ENCODE results near the gene TUBB2B.
A peak's percentile ranks its signal among the peaks of the same experiment; 100 is the strongest.

Gene TUBB2B

DNA sequence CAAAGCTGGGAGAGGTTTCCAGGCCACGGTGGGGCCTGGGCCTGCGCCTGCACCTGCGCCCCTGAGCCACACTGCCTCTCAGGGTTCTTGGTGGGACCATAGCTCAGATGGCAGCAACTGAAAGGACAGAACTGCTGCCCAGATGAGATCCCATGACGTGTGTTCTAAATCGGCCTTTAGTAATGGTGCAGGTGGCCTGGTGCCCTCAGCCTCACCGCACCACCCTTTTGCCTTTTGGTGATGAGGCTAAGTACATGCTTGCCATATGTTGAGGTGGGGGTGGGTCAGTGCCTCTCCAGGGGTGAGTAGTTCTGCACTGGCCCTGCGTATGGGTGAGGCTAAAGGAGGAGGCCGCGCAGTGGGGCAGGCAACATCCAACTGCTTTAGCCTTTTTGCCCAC lies 38.7 kb upstream of the TUBB2B start:
- TF ChIP-seq POLR2AphosphoS5 (IDR thresholded peaks at IDR 0.05; ENCODE audit: low read depth, low read length) = no peak
- no peak for TF ChIP-seq TAF1 (IDR thresholded peaks at IDR 0.05; ENCODE audit: borderline replicate concordance, low read depth, low read length)
- no peak for TF ChIP-seq POLR2A (IDR thresholded peaks at IDR 0.05; ENCODE audit: low read depth, low read length)
- no peak for FAIRE-seq
- no peak for DNase-seq (ENCODE audit: insufficient read length)

DNA sequence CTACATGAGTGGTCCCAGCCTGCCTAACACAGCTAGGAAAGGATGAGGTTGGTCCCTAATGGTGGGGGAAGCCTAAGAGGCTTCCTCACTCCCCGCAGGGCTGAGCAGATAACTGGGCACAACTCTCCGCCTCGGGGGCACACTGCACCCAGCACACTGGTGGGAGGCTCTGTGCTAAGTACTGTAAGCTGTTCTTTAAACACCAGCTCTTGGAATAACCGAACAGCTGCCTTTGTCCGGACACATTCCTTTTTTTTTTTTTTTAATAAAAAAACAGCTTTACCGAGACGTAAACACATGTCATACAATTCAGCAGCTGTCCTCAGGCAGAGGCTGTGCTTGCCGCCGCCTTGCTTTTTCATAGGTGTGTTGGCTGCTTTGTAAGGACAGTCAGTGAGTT lies 38.2 kb upstream of the TUBB2B start:
- FAIRE-seq (no peak), DNase-seq (ENCODE audit: insufficient read length) (no peak)
- TF ChIP-seq POLR2AphosphoS5 (IDR thresholded peaks at IDR 0.05; ENCODE audit: low read depth, low read length) (0 out of 2 replicates have a peak, but pooled peaks have one; percentile 22), POLR2A (IDR thresholded peaks at IDR 0.05; ENCODE audit: low read depth, low read length) (no peak), TAF1 (IDR thresholded peaks at IDR 0.05; ENCODE audit: borderline replicate concordance, low read depth, low read length) (no peak)

DNA sequence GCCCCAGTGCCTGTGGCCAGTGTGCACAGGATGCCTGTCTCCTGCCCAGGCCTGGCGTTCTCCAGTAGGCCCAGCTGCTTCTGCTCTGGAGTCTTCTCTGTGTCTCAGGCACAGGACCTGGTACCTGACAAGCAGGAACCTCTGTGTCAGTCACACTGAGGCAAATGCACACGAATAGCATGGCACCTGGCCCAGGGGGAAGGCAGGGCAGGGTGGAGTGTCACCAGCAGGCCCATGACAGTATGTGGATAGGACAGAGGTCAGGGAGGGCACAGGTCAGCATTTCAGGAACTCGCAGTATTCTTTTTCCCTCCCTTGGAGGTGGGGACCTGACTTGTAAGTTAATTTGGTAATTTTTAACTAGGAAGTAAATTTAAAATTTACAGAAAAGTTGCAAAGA lies 36.9 kb upstream of the TUBB2B start:
- FAIRE-seq (no peak), DNase-seq (ENCODE audit: insufficient read length) (no peak)
- no peak for TF ChIP-seq POLR2AphosphoS5 (IDR thresholded peaks at IDR 0.05; ENCODE audit: low read depth, low read length)
- no peak for TF ChIP-seq POLR2A (IDR thresholded peaks at IDR 0.05; ENCODE audit: low read depth, low read length)
- TF ChIP-seq TAF1 (IDR thresholded peaks at IDR 0.05; ENCODE audit: borderline replicate concordance, low read depth, low read length) = no peak

DNA sequence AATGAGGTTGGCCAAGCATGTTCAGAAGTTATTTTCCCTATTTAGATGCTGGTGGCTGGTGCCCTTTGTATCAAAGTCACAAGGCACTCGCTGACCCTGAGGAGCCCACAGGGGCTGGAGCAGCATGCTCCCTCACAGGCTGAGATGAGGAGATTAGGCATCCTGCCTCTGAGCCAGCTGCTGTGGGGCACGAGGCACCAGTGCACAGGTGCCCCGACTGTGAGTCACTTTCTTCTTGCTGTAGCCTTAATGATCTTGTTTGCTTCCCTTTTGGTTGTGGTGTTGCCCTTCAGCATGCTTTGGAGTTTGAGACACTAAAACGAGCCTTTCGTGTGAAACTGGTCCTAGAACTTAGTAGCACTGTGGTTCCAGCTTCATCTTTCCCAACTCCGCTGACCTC lies 35.6 kb upstream of the TUBB2B start:
- DNase-seq (ENCODE audit: insufficient read length) = no peak
- TF ChIP-seq POLR2AphosphoS5 (IDR thresholded peaks at IDR 0.05; ENCODE audit: low read depth, low read length) = no peak
- no peak for TF ChIP-seq POLR2A (IDR thresholded peaks at IDR 0.05; ENCODE audit: low read depth, low read length)
- TF ChIP-seq TAF1 (IDR thresholded peaks at IDR 0.05; ENCODE audit: borderline replicate concordance, low read depth, low read length) = no peak
- no peak for FAIRE-seq

DNA sequence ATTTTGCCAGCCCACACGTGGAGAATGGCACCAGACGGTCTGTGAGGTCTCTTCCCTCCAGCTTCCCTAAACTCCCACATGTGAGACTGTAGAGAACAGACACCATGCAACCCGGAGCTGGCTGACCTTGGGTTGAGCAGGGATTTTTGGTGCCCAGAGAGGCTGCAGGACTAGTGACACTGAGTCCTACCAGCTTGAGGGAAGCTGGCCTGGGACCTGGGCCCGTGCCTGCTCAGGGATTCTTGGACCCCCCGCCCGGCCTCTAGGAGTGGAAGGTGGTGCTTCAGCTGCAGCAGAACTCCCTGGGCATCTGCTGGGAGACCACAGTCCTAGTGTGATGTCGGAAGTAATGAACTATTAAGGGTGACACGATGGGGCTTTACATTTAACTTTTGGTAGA lies 34.5 kb upstream of the TUBB2B start:
- FAIRE-seq = no peak
- DNase-seq (ENCODE audit: insufficient read length) = no peak
- TF ChIP-seq TAF1 (IDR thresholded peaks at IDR 0.05; ENCODE audit: borderline replicate concordance, low read depth, low read length) = no peak
- TF ChIP-seq POLR2AphosphoS5 (IDR thresholded peaks at IDR 0.05; ENCODE audit: low read depth, low read length) = no peak
- no peak for TF ChIP-seq POLR2A (IDR thresholded peaks at IDR 0.05; ENCODE audit: low read depth, low read length)

DNA sequence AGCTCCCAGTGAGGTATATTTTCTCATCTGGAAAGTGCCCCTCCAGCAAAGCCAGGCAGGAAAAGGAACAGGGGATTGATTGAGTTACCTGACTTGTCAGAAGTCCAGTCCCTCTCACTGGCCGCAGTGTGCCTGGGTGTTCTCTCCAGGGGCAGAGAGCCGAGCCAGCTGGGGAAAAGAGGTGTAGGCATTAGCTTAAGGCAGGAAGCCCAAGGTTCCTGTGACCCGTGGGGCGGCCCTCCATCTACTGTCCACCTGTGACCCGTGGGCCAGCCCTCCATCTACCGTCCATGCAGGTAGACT lies 34.0 kb upstream of the TUBB2B start:
- TF ChIP-seq TAF1 (IDR thresholded peaks at IDR 0.05; ENCODE audit: borderline replicate concordance, low read depth, low read length) (no peak), POLR2AphosphoS5 (IDR thresholded peaks at IDR 0.05; ENCODE audit: low read depth, low read length) (no peak), POLR2A (IDR thresholded peaks at IDR 0.05; ENCODE audit: low read depth, low read length) (no peak)
- no peak for FAIRE-seq

DNA sequence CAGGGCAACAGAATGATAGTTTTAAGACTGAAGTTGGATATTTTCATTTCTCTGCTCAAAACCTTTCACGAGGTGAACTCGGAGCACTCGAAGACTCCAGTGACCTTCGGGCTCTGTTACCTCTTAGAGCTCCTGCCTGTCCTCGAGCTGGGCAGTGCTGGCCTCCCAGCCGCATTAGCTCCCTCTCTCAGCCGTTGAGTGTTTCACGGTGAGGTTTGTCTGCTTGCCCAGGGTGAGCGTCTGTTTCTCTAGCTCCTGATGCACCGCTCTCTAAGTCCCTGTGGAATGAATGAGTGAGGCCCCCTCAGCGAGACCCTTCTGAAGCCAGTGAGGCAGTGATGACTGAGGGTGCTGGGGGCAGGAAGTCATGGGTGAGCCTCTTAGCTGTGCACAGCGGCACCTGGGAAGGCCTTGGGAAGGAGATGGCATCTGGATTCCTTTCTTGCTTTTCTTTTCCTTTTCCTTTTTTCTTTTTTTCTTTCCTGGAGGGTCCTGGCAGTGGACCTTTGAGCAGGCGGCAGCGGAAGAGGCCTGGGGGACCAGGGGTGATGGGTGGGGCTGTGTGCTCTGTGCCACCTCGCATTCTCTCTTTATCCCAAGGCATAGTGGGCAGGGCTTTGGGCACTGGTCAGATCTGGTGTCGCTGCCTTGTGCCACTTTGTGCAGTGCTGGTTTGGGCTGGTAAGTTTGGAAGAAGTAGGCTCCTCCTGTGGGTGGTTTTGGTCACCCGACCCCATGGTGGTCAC lies 33.5 kb upstream of the TUBB2B start:
- no peak for FAIRE-seq
- DNase-seq (ENCODE audit: insufficient read length) = no peak
- TF ChIP-seq POLR2A (IDR thresholded peaks at IDR 0.05; ENCODE audit: low read depth, low read length) = no peak
- no peak for TF ChIP-seq TAF1 (IDR thresholded peaks at IDR 0.05; ENCODE audit: borderline replicate concordance, low read depth, low read length)
- TF ChIP-seq POLR2AphosphoS5 (IDR thresholded peaks at IDR 0.05; ENCODE audit: low read depth, low read length) = no peak

More for the DNA sequence above, 34.0 kb upstream of the TUBB2B start:
- no peak for DNase-seq (ENCODE audit: insufficient read length)

DNA sequence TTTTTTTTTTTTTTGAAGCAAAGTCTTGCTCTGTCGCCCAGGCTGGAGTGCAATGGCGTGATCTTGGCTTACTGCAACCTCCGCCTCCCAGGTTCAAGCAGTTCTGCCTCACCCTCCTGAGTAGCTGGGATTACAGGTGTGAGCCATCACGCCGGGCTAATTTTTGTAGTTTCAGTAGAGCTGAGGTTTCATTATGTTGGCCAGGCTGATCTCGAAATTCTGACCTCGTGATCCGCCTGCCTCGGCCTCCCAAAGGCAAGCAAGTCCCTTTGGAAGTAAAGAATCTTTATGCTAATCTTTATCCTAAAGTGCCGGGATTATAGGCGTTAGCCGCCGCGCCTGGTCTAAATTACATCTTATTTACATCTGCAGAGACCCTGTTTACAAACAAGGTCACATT lies 32.8 kb upstream of the TUBB2B start:
- FAIRE-seq (no peak), DNase-seq (ENCODE audit: insufficient read length) (no peak)
- no peak for TF ChIP-seq POLR2A (IDR thresholded peaks at IDR 0.05; ENCODE audit: low read depth, low read length)
- no peak for TF ChIP-seq TAF1 (IDR thresholded peaks at IDR 0.05; ENCODE audit: borderline replicate concordance, low read depth, low read length)
- no peak for TF ChIP-seq POLR2AphosphoS5 (IDR thresholded peaks at IDR 0.05; ENCODE audit: low read depth, low read length)

DNA sequence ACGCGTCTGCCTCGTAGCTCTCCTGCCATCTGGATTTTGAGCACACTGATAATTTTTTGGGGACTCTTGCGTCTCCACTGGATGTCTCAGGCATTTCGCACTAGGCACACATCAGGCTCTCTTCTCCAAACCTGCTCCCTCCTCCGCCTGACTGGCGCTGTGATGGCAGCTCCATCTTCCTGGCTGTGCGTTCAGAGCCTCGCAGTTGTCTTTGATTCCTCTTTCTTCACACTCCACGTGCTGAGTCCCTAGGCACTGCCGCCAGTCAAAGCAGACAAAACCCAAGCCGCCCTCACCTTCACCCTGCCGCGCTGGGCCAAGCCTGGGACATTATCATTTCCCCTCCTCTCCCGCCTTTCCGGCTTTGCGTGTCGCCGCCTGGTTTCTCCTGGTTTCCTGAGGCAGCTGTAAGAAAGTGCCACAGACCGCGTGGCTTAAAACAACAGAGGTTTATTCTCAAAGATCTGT lies 32.1 kb upstream of the TUBB2B start:
- DNase-seq (ENCODE audit: insufficient read length) = peak; percentile 42
- no peak for TF ChIP-seq POLR2AphosphoS5 (IDR thresholded peaks at IDR 0.05; ENCODE audit: low read depth, low read length)
- no peak for TF ChIP-seq TAF1 (IDR thresholded peaks at IDR 0.05; ENCODE audit: borderline replicate concordance, low read depth, low read length)
- TF ChIP-seq POLR2A (IDR thresholded peaks at IDR 0.05; ENCODE audit: low read depth, low read length) = no peak
- peak; percentile 79 for FAIRE-seq

DNA sequence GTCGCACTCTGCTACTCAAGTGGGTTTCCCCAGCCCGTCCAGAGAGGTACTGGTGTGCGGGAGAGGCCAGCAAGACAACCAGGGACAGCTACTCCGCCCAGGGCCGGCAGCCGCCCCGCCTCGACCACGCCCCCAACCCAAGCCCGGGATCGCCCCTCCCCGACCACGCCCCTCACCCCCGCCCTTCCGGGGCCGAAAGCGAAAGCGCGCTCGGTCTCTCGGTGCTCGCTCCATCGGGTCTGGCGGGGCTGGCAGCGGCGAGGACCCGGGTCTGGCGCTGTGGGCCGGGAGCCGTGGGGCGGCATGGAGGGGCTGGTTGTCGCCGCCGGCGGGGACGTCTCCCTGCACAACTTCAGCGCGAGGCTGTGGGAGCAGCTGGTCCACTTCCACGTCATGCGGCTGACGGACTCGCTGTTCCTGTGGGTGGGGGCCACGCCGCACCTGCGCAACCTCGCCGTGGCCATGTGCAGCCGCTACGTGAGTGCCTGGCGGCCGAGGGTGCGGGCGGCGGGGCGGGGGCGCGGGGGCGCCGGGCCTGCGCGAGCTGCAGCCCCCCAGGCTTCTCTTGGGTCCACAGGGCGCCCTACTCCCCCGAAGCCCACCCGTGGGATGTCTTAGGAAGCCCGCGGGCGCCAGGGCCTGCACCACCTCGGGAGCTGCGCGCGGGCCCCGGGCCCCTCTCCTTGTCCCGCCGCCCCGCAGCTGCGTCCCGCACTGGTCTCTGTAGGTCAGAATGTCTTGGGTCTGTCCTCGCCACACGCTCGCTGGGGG lies 31.5 kb upstream of the TUBB2B start, which contains the start of gene PSMG4:
Gene PSMG4 (plus strand): TSS at position 228 of the 771 bp plus-strand sequence. CDS start 76 bp downstream, at position 304.
- DNase-seq (ENCODE audit: insufficient read length) (peak; percentile 94), FAIRE-seq (peak; percentile 98)
- peak; percentile 69 for TF ChIP-seq POLR2AphosphoS5 (IDR thresholded peaks at IDR 0.05; ENCODE audit: low read depth, low read length)
- peak; percentile 74 for TF ChIP-seq POLR2A (IDR thresholded peaks at IDR 0.05; ENCODE audit: low read depth, low read length)
- TF ChIP-seq TAF1 (IDR thresholded peaks at IDR 0.05; ENCODE audit: borderline replicate concordance, low read depth, low read length) = peak; percentile 29; the same call in 1 of the 2 replicates

DNA sequence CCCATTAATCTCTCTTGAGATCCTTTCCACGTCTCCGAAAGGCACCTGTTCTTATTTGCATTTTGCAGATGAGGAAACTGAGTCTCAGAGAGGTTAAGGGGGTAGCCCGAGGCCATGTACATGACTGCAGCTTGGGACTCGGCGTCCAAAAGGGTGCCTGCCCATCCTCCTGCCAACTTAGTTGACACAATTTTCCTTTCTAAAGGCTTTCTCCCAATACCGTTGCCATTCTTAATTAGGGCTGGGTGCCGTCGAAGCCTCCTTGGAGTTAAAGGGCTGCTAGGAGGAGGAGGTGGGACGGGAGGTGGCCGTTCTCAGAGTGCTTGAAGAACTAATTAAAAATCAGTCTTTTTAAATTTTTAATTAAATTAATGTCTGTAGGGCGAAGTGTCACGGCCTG lies 30.7 kb upstream of the TUBB2B start:
- FAIRE-seq (no peak), DNase-seq (ENCODE audit: insufficient read length) (no peak)
- TF ChIP-seq TAF1 (IDR thresholded peaks at IDR 0.05; ENCODE audit: borderline replicate concordance, low read depth, low read length) (no peak), POLR2AphosphoS5 (IDR thresholded peaks at IDR 0.05; ENCODE audit: low read depth, low read length) (no peak), POLR2A (IDR thresholded peaks at IDR 0.05; ENCODE audit: low read depth, low read length) (no peak)

DNA sequence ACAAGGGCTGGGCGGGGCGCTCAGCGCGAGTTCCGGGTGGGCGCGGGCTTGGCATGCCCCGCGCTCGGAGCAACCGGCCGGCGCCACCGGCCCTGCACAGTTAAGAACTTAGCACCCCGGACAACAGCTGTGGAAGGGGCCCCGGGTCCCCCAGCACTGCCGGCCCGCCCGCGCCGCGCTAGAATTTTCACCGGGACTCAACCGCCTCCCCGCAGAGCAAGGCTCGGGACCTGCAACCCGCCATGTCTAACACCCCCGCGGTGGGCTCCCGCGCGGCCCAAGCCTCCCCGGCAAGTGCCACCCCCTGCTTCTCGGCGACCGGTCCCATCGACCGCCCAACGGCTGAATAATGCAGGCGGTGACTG lies 26.1 kb upstream of the TUBB2B start:
- DNase-seq (ENCODE audit: insufficient read length) = no peak
- no peak for TF ChIP-seq POLR2AphosphoS5 (IDR thresholded peaks at IDR 0.05; ENCODE audit: low read depth, low read length)
- TF ChIP-seq POLR2A (IDR thresholded peaks at IDR 0.05; ENCODE audit: low read depth, low read length) = no peak
- FAIRE-seq = no peak

Data from GM12892 (cell line).